Left colon (tissue), 2 donors: ENCODE measurements around the gene C9orf50. TPM values are rescaled to one million over a fixed set of nuclear protein-coding genes. Genes with fewer than 3 reads are reported as not detected.
A peak's percentile ranks its signal among the peaks of the same experiment; 100 is the strongest.
"Not testable (repeated sequence)": the region's sequence is repeated elsewhere in the genome, so short reads cannot be mapped to it uniquely, and the experiment has no call there.

Source experiments
- ATAC-seq: fragments of 200-7000 bp; cut with Tn5 transposase; one replicate; pipeline ENCODE4 v1.9.1; 2020; ENCODE audit warnings: mild to moderate bottlenecking, moderate library complexity
- DNase-seq, 2 donors: peaks; one replicate each; pipeline ENCODE4 v3.0.0-alpha.2; 2020
- intact Hi-C, 2 donors: fragments of 100-400 bp; cut with DNase I in 1 of 2; cut with micrococcal nuclease in 1 of 2; formaldehyde crosslinking; loops; one replicate each; pipeline versions ENCODE4 v1.11.2 to v1.14.0; 2022; cut with DNase I, micrococcal nuclease
- total RNA-seq, 2 donors: library from RNA; stranded (reverse); fragmentation: NEBNext Ultra II Directional; extraction: Animal tissue kit (Norgen Biotek cat#: 25700); gene quantifications; one replicate each; pipeline ENCODE4 v1.2.1, GENCODE V29; 2021
- donor health status: DM: no; HTN: no; CAD: no.
- donor health status: DM: yes; HTN: yes; CAD: no.

Gene C9orf50
- total RNA-seq, 2 donors from 2014 or later, result 0.36 TPM; not detected in 1

GRCh38 chr9:129604766-129605163, 16.1 kb downstream of the C9orf50 start:
- ATAC-seq, result no peak
- DNase-seq, result no peak
- intact Hi-C loops, result loop anchor here in 1 of 2 donors (5.0 to 10.0 kb wide), 2 partner anchors 112 to 430 kb away; partner anchors contain the start of gene IER5L

- DNase-seq, result no peak
- no peak for ATAC-seq
- intact Hi-C loops, result loop anchor here in 1 of 2 donors (10.0 kb wide), 1 partner anchor 429 kb away; the partner anchor contains the start of gene IER5L
Measured at GRCh38 chr9:129604056-129604765, 16.7 kb downstream of the C9orf50 start.

- intact Hi-C loops, result loop anchor here in 1 of 2 donors (10.0 kb wide), 1 partner anchor 428 kb away; the partner anchor contains the start of gene IER5L
- no peak for DNase-seq
- no peak for ATAC-seq
Measured at GRCh38 chr9:129602598-129603415, 18.1 kb downstream of the C9orf50 start.

- intact Hi-C loops, result loop anchor here in 1 of 2 donors (10.0 kb wide), 1 partner anchor 426 kb away; the partner anchor contains the start of gene IER5L
- no peak for DNase-seq
- no peak for ATAC-seq
Measured at GRCh38 chr9:129601082-129601674, 19.7 kb downstream of the C9orf50 start.

GRCh38 chr9:129598089-129598596, 22.8 kb downstream of the C9orf50 start:
- ATAC-seq (no peak), DNase-seq (no peak)
- intact Hi-C loops, result loop anchor here in 1 of 2 donors (5.0 kb wide), 1 partner anchor 101 kb away; no protein-coding TSS in a partner anchor

- ATAC-seq (peak; percentile 79), DNase-seq (peak; percentile 74 to 75)
- intact Hi-C loops, result loop anchor here in 1 of 2 donors (5.0 kb wide), 1 partner anchor 100 kb away; no protein-coding TSS in a partner anchor
Measured at GRCh38 chr9:129597355-129598088, 23.4 kb downstream of the C9orf50 start.

- ATAC-seq, result peak; percentile 60
- peak; percentile 45 to 76 for DNase-seq
- intact Hi-C loops, result loop anchor here in 1 of 2 donors (5.0 kb wide), 1 partner anchor 99 kb away; no protein-coding TSS in a partner anchor
Measured at GRCh38 chr9:129596541-129597331, 24.2 kb downstream of the C9orf50 start.

- no peak for ATAC-seq
- no peak for DNase-seq
Measured at GRCh38 chr9:129595903-129596540, 24.9 kb downstream of the C9orf50 start.

GRCh38 chr9:129595311-129595741, 25.6 kb downstream of the C9orf50 start:
- ATAC-seq (no peak), DNase-seq (no peak)
- intact Hi-C loops, result loop anchor here in 1 of 2 donors (5.0 kb wide), 1 partner anchor 98 kb away; no protein-coding TSS in a partner anchor

More at GRCh38 chr9:129595903-129596540, 24.9 kb downstream of the C9orf50 start:
- intact Hi-C loops, result loop anchor here in 1 of 2 donors (5.0 kb wide), 1 partner anchor 99 kb away; no protein-coding TSS in a partner anchor

GRCh38 chr9:129594632-129595031, 26.3 kb downstream of the C9orf50 start:
- intact Hi-C loops, result loop anchor here in 1 of 2 donors (5.0 kb wide), 1 partner anchor 97 kb away; no protein-coding TSS in a partner anchor
- ATAC-seq, result no peak
- DNase-seq, result no peak

- DNase-seq, intact Hi-C loops, ATAC-seq: not testable (repeated sequence)
Measured at GRCh38 chr9:129592790-129593189, 28.1 kb downstream of the C9orf50 start.

GRCh38 chr9:129591916-129592315, 29.0 kb downstream of the C9orf50 start:
- intact Hi-C loops, result no loop called here
- no peak for ATAC-seq
- no peak for DNase-seq

GRCh38 chr9:129590466-129590865, 30.4 kb downstream of the C9orf50 start:
- ATAC-seq (no peak), DNase-seq (no peak)
- intact Hi-C loops, result no loop called here

- ATAC-seq (no peak), DNase-seq (no peak)
- intact Hi-C loops, result no loop called here
Measured at GRCh38 chr9:129587487-129588262, 33.2 kb downstream of the C9orf50 start.

- intact Hi-C loops, result no loop called here
- ATAC-seq (no peak), DNase-seq (no peak)
Measured at GRCh38 chr9:129586685-129587084, 34.2 kb downstream of the C9orf50 start.

GRCh38 chr9:129586245-129586644, 34.7 kb downstream of the C9orf50 start:
- DNase-seq (no peak), ATAC-seq (no peak)
- intact Hi-C loops, result no loop called here
